Stimulated activated naive CD8-positive, alpha-beta T cell treated with anti-CD3 and anti-CD28 coated beads, Interleukin-15, amount 100 ng/mL, for 72 hours (primary cell): Measurements from ENCODE around the gene SNX20.
A peak's percentile ranks its signal among the peaks of the same experiment; 100 is the strongest.

ENCODE experiments used
- ATAC-seq: fragments of 150-1000 bp; cut with Tn5 transposase; 2 replicates; pipeline ENCODE4 v1.10.0; 2021; ENCODE audit warnings: mild to moderate bottlenecking, moderate library complexity
- DNase-seq, 2 donors: peaks; one replicate each; pipeline ENCODE4 v3.0.0; 2021 to 2022
- H3K27ac Mint-ChIP-seq, 2 donors: one replicate each; pipeline ENCODE4 v1.8.0; 2022; ENCODE audit warnings: mild to moderate bottlenecking in 2 of 2, mixed read lengths in 2 of 2, moderate library complexity in 2 of 2
- H3K27me3 Mint-ChIP-seq: one replicate; pipeline ENCODE4 v1.8.0; 2022; ENCODE audit warnings: mixed read lengths
- H3K4me1 Mint-ChIP-seq: one replicate; pipeline ENCODE4 v1.8.0; 2022; ENCODE audit warnings: mild to moderate bottlenecking, mixed read lengths
- H3K4me3 Mint-ChIP-seq, 2 donors: one replicate each; pipeline ENCODE4 v1.8.0; 2022; ENCODE audit warnings: mild to moderate bottlenecking in 2 of 2, mixed read lengths in 2 of 2, moderate library complexity in 1 of 2
- H3K9me3 Mint-ChIP-seq, 2 donors: one replicate each; pipeline ENCODE4 v1.8.0; 2022; ENCODE audit warnings: mixed read lengths in 2 of 2

SNX20 gene

DNA sequence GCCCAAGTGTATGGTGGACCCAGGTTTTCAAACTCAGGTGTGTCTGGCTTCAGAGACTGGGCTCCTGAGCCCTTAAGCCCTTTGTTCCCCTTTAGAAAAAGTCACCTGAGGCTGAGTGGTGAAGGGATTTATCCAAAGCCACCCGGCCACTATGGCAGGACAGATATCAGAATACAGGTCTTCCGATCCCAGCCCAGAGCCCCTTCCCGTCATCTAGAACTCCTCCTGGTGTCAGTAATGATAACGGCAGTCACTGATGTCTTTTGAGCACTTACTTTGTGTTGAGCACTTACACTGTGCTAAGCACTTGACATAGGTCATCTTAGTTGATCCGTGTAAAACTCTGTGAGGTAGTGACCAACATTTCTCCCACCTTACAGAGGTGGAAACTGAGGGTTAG is 28.9 kb upstream of the SNX20 start:
- no peak for DNase-seq
- Mint-ChIP-seq H3K27ac (peak overlapping the region in 1 of 2 donors; percentile 28), H3K4me1 (peaks cover 50% of the 10 kb centered on the region), H3K27me3 (no peaks in the 10 kb centered on the region), H3K4me3 (no peak overlapping the region), H3K9me3 (peaks cover 11 to 16% of the 10 kb centered on the region in 2 donors)
- ATAC-seq: no peak

DNA sequence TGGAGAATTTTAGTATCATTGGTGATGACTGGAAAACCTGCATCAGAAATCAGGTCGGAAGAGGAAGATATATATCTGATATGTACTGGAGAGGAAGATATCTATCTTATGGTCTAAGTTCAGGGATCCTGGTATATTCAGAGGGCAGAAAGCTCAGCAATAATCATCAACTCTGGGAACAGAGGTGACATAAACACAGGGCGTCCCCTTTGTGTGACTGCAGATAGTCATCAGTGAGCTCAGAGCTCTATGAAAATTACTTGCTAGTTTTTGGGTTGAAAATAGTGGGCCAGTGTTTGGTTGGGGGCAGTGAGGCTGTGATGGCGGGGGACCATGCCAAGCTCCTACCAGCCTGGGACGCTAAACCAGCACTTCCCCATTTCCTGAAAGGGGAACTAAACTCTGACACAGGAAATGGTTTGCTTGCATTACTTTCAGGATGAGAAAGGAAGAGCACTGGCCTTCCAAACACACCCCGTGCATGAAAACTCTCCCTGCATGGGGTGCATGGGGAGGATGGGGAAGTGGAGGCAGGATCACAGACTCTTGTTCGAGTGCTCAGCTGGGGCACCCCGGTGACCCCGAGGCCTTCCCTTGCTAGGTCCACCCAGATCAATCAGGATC is 28.1 kb upstream of the SNX20 start:
- DNase-seq (no peak), ATAC-seq (no peak)
- Mint-ChIP-seq H3K4me3 (peak overlapping the region; percentile 50 to 55), H3K27me3 (no peaks in the 10 kb centered on the region), H3K4me1 (peaks cover 50% of the 10 kb centered on the region), H3K9me3 (peaks cover 14 to 24% of the 10 kb centered on the region in 2 donors), H3K27ac (peak overlapping the region; percentile 14 to 77)

DNA sequence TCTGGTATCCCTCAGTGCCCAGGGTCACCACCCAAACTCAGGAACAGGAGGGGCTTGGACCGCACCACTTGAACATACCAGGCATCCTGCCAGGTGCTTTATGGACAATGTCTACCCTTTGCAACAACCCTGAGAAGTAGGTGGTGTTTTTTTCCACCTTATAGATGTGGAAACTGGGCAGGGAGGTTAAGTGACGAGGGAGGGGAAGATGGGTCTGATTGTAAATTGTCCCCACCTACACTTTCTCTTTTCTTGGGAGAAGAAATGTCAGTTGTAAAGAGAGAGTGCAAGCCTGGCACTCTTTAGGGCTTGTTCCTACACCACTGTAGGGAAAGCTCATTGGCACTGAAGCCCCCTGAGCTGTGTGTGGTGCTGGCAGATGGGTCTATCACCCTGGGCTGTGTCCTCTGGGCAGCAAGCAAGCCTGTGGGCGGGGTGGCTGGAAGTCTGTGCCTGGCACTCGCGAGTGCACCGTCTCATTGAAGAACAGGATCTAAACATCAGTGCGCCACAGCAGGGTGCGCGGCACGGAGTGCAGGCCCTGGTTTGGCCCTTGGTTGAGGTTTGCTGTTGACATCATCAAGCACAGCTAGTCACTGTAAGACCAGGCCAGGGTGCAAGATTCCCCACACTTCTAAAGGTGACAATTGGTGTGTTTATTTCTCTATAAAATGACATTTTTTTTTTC is 27.4 kb upstream of the SNX20 start:
- peak overlapping the region; percentile 45 to 77 for H3K27ac Mint-ChIP-seq
- ATAC-seq (peak; percentile 65), DNase-seq (no peak)
- H3K27me3 Mint-ChIP-seq: no peaks in the 10 kb centered on the region
- H3K4me3 Mint-ChIP-seq: peak overlapping the region; percentile 50 to 55
- H3K4me1 Mint-ChIP-seq: peaks cover 50% of the 10 kb centered on the region
- peaks cover 14 to 30% of the 10 kb centered on the region in 2 donors for H3K9me3 Mint-ChIP-seq

DNA sequence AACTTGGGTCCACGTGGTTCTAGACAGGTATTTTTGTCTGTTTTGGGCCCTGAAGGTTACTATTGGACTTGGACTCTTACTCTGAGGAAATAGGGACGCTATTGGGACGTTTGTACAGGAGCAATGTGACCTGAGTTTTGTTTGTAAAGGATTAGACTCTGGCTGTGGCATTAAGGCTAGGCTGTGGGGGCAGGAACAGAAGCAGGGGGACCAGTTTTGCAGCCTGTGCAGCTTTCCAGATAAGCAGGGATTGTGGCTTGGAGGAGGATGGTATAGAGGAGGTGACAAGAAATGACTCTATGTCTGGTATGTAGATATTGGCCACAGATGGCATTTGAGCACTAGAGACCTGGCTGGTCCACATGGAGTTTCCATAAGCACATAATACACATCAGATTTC is 25.1 kb upstream of the SNX20 start:
- peaks cover 39% of the 10 kb centered on the region for H3K4me1 Mint-ChIP-seq

DNA sequence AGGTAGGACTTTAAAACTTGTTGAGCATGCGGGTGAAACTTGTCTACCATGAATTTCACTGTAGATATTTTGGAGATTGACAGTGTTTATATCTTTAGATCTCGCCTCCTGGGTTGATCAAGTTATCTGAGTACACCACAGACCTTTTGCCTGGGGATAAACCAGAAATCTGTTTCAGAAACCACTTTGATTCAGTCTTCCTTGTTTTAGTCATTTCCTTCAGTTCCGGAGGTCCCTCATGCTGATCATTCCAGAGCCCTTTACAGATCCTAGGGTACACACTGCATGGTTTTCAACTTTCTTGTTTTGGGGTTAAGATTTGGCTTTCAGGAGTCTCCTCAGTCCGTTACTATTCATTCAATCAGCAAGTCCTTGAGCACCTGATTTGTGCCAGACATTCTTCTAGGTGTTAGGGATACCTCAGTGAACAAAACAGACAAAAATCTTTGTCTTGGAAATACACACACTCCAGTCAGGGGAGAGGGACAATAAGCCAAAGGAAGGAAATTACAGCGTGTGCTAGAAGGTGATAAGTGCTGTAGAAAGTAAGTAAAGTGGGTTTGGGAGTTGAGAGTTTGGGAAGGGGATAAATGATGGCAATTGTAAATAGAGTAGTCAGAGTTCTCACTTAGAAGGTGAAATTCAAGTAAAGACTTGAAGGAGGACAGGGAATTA is 24.5 kb upstream of the SNX20 start:
- Mint-ChIP-seq H3K27ac (no peak overlapping the region), H3K4me1 (peaks cover 38% of the 10 kb centered on the region), H3K27me3 (no peaks in the 10 kb centered on the region), H3K9me3 (peaks cover 14 to 31% of the 10 kb centered on the region in 2 donors), H3K4me3 (no peak overlapping the region)
- DNase-seq: no peak
- ATAC-seq: no peak

More for the DNA sequence above, 25.1 kb upstream of the SNX20 start:
- H3K27me3 Mint-ChIP-seq: no peaks in the 10 kb centered on the region
- H3K9me3 Mint-ChIP-seq: peaks cover 14 to 31% of the 10 kb centered on the region in 2 donors
- no peak overlapping the region for H3K4me3 Mint-ChIP-seq
- no peak overlapping the region for H3K27ac Mint-ChIP-seq
- ATAC-seq: no peak
- no peak for DNase-seq

DNA sequence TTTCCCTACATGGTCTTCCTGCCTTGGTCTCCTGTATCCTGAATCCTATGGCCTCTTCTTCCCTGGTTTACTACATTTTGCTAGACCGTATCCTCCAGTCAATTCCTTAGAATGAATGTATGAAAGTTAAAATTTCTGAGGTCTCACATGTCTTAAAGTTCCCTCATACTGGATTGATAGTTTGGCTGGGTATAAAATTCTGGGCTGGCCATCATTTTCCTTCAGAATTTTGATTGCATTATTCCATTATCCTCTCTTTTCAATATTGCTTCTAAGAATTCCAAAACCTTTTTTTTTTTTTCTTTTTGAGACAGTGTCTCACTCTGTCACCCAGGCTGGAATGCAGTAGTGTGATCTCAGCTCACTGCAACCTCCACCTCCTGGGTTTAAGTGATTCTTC is 23.1 kb upstream of the SNX20 start:
- Mint-ChIP-seq H3K27me3 (no peaks in the 10 kb centered on the region), H3K4me1 (peaks cover 38% of the 10 kb centered on the region), H3K9me3 (peaks cover 14 to 31% of the 10 kb centered on the region in 2 donors), H3K27ac (no peak overlapping the region), H3K4me3 (no peak overlapping the region)
- ATAC-seq: no peak
- DNase-seq: no peak

DNA sequence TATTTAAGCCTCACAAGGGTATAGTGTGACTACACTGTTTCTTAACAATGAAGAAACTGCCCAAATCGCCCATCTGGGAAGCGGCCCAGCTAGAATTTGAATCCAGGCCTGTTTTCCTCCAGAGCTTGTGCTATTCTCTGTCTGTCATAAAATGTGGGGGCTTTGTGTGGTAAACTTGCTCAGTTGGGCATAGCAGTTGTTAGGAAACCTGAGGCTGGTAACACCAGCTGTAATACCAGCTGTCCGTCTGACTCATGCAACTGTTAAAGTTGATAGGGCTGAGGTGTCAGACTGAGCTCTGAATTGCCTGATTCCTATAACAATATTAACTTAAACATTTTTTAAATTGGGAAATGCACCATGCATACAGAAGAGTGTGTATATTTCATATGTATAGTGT is 21.6 kb upstream of the SNX20 start:
- H3K4me1 Mint-ChIP-seq: peaks cover 38% of the 10 kb centered on the region
- no peak for DNase-seq
- H3K27ac Mint-ChIP-seq: no peak overlapping the region
- H3K9me3 Mint-ChIP-seq: peaks cover 14 to 31% of the 10 kb centered on the region in 2 donors
- no peak overlapping the region for H3K4me3 Mint-ChIP-seq
- no peak for ATAC-seq
- H3K27me3 Mint-ChIP-seq: no peaks in the 10 kb centered on the region

DNA sequence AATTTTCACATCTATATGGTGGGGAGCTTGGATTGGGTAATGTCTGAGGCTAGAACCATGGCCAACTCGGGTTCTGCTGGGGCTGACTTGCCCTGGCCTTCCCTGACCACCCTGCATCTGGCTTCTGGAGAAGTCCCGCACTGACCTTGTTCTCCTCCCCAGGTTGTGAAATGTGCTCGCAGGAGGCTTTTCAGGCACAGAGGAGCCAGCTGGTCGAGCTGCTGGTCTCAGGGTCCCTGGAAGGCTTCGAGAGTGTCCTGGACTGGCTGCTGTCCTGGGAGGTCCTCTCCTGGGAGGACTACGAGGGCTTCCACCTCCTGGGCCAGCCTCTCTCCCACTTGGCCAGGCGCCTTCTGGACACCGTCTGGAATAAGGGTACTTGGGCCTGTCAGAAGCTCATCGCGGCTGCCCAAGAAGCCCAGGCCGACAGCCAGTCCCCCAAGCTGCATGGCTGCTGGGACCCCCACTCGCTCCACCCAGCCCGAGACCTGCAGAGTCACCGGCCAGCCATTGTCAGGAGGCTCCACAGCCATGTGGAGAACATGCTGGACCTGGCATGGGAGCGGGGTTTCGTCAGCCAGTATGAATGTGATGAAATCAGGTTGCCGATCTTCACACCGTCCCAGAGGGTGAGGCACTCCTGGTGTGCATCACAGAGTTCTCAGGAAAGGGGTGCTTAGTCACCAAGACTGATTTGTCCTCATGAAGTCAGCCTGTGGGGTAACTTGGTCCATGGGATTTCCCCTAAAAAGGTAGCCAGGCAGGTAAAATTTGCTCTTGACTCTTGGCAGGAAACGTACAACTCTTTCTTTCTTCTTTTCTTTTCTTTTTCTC is 18.4 kb upstream of the SNX20 start:
- Mint-ChIP-seq H3K4me3 (peak overlapping the region; percentile 18 to 80), H3K27ac (peak overlapping the region; percentile 87 to 89), H3K27me3 (peaks cover 6% of the 10 kb centered on the region), H3K4me1 (peaks cover 60% of the 10 kb centered on the region), H3K9me3 (peaks cover 0 to 11% of the 10 kb centered on the region in 2 donors)
- peak; percentile 85 for ATAC-seq
- peak in 1 of 2 donors; percentile 49 for DNase-seq

DNA sequence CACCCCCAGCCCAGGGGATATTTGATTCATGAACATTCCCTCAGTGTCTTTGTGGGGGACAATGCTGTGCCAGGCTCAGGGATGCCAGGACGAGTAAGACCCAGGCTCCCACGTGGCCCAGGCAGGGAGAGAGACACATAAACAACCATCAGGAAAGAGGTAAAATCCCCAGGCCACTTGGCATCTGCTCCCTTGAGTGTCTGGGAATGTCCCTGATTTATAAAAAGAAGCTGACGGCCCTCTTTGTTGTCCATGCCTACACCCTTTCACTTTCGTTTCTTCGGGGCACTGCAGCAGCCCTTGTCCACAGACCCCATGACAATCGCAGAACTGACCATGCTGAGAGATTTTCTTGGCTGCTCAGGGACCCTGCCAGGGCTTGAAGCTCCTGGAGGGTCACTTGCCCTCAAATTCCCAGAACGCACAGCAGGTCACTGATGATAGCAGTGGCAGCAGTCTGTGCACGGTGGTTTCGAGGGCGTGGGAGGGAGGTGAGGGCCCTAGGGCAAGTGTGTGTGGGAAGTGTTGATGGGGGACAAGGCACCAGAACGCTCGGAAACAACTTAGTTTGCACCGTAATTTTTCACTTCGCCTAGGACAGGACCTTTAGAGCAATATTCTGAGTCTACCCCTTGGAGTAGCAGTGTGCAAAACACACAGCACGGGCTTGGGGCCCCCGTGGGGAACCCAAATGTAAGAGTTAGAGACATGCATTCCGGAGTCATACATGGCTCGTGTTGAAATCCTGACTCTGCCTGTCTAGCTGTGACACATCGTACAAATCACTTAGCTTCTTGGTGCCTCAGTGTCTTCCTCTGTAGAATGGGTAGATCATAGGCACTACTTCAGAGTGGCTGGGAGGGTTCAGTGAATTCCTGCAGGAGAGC is 17.0 kb upstream of the SNX20 start:
- ATAC-seq (peak; percentile 29), DNase-seq (no peak)
- Mint-ChIP-seq H3K9me3 (no peaks in the 10 kb centered on the region), H3K27me3 (peaks cover 14% of the 10 kb centered on the region), H3K27ac (peak overlapping the region; percentile 50 to 93), H3K4me1 (peaks cover 71% of the 10 kb centered on the region), H3K4me3 (peak overlapping the region; percentile 68 to 80)

DNA sequence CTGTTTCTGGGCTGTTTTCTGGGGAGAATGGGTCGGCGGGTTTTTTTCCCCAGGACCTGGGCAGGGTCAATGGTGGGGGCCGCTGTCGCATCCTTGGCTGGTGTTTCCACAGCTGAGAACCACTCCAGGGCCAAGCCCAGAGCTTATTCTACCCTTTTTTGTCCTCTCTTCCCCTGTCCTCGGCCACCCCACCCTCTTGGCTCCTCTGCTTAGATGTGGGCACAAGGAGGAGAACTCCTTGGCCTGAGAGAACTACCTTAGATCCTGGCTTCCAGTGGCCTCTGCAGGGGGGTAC is 16.3 kb upstream of the SNX20 start:
- Mint-ChIP-seq H3K4me3 (peak overlapping the region; percentile 68 to 80), H3K27ac (peak overlapping the region in 1 of 2 donors; percentile 93), H3K27me3 (peaks cover 22% of the 10 kb centered on the region), H3K9me3 (no peaks in the 10 kb centered on the region), H3K4me1 (peaks cover 78% of the 10 kb centered on the region)
- no peak for ATAC-seq
- DNase-seq: no peak

DNA sequence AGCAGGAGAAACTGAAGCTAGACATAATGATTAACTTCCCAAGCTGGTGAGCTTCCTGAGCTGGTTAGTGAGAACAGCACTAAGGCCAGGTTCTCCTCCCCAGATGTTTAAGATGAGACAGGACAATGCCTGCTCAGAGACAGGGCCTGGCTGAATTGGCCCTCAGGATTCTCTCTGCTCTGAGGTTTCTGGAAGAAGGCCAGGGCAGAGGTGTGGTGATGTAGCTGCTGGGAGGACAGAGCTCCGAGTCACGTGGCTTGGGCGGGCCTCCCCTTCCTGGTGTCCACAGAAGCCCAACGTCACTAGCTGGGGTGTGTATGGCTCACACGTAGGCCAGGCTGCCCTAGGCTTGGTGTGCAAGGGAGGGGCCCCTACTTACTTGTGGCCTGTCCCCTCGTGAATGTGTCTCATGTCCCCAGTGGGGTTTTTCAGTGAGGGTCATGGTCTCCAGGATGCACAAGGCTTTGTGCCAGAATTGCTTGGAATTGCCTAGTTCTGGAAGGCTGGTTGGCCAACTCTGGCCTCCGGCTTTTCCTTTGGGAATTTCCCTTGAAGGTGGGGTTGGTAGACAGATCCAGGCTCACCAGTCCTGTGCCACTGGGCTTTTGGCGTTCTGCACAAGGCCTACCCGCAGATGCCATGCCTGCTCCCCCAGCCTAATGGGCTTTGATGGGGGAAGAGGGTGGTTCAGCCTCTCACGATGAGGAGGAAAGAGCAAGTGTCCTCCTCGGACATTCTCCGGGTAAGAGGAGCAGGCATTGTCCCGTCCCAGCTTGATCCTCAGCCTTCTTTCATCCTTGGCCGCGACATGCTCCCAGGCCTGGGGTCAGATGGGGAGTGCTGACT is 15.7 kb upstream of the SNX20 start:
- ATAC-seq (peak; percentile 29), DNase-seq (peak in 1 of 2 donors; percentile 25)

DNA sequence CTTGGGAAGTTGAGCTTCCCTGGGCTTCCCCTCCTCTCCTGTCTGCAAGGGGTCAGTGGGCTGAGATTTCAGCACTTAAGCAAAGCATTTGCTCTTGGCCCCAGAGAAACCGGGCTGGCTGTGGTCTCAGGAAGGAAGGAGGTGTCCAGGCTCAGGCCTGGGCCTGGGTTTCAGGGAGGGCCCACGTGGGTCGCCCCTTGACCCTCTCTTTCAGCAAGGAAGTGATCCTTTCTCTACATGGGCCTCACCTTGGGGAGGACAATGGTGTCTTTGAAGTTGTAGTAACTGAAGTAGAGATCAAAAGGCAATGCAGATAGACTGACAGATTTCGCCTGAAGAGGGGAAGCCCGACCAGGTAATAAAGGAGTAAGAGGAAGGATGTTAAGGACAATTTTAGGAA is 15.0 kb upstream of the SNX20 start:
- H3K27ac Mint-ChIP-seq: peak overlapping the region in 1 of 2 donors; percentile 19
- ATAC-seq (no peak), DNase-seq (no peak)
- H3K4me1 Mint-ChIP-seq: peaks cover 82% of the 10 kb centered on the region
- H3K9me3 Mint-ChIP-seq: no peaks in the 10 kb centered on the region
- peak overlapping the region; percentile 2 to 13 for H3K4me3 Mint-ChIP-seq
- H3K27me3 Mint-ChIP-seq: peaks cover 26% of the 10 kb centered on the region

More for the DNA sequence above, 15.7 kb upstream of the SNX20 start:
- Mint-ChIP-seq H3K4me1 (peaks cover 82% of the 10 kb centered on the region), H3K27ac (no peak overlapping the region), H3K27me3 (peaks cover 26% of the 10 kb centered on the region), H3K9me3 (no peaks in the 10 kb centered on the region), H3K4me3 (peak overlapping the region; percentile 13 to 80)

DNA sequence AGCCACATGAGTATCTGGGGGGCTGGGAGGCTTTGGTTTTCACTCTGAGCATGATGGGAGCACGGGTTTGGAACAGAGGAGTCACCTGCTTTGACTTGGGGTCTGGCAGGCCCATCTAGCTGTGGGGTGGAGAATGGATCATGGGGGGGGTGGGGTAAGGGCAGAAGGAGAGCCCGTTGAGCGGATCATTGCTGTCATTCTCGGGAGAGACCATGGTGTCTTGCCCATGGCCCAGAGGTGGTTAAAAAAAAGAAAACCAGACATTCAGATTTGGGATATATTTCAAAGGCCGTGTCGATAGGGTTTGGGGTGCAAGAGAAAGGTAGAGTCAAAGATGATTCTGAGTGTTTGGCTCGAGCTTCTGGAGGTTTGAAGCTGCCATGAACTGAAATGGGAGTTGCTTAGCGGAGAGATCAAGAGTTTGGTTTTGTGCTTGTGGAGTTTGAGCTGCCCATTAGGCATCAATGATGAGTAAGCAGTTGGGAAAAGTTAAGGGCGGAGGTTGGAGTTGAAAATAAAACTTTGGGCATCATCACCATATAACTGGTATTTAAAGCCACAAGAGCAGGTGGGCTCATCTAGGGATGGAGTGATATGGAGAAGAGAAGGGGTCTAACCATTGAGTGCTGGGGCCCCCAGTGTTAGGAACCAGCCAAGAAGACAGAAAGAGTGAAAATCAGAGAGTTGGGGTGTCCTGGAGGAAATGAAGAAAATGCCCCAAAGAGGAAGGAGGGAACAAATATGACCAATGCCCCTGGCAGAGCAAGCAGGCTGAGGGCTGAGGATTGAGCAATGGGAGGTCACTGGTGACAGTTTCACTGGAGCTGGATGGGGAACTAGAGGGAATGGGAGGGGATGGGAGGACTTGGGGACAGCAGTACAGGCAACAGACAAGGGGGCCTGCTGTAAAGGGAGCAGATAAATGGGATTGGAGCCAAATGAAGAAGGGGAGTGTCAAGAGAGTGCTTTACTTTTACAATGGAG is 14.2 kb upstream of the SNX20 start:
- Mint-ChIP-seq H3K27me3 (peaks cover 26% of the 10 kb centered on the region), H3K27ac (peak overlapping the region in 1 of 2 donors; percentile 40), H3K4me1 (peaks cover 79% of the 10 kb centered on the region), H3K9me3 (no peaks in the 10 kb centered on the region), H3K4me3 (no peak overlapping the region)
- DNase-seq (no peak), ATAC-seq (no peak)
